Nephron (organoid): ENCODE measurements around the gene CELF4.

Experiments
- H3K27ac Mint-ChIP-seq, 3 experiments: 2 replicates each; pipeline ENCODE4 v1.8.0; 2020; ENCODE audit warnings: mixed read lengths in 3 of 3, mild to moderate bottlenecking in 2 of 3, moderate library complexity in 1 of 3
- H3K27me3 Mint-ChIP-seq: 2 replicates; pipeline ENCODE4 v1.8.0; 2021; ENCODE audit warnings: low read depth, mild to moderate bottlenecking, moderate library complexity, mixed read lengths
- H3K36me3 Mint-ChIP-seq: 2 replicates; pipeline ENCODE4 v1.8.0; 2020; ENCODE audit warnings: low read depth, mixed read lengths
- H3K4me1 Mint-ChIP-seq: 2 replicates; pipeline ENCODE4 v1.8.0; 2020; ENCODE audit warnings: mixed read lengths
- H3K4me3 Mint-ChIP-seq, 3 experiments: 2 replicates each; pipeline ENCODE4 v1.8.0; 2020; ENCODE audit warnings: mild to moderate bottlenecking in 3 of 3, mixed read lengths in 3 of 3, moderate library complexity in 2 of 3
- H3K9me3 Mint-ChIP-seq: 2 replicates; pipeline ENCODE4 v1.8.0; 2020; ENCODE audit warnings: mixed read lengths
- TF ChIP-seq, protein P1 (sequence below), 3 experiments: fragments of 200-600 bp; sonication (generic); IDR thresholded peaks; one replicate each; pipeline ENCODE4 v1.5.0; 2021; ENCODE audit warnings: antibody characterized with exemption in 3 of 3; ENCODE audit not compliant: unreplicated experiment in 3 of 3

The CELF4 gene

DNA sequence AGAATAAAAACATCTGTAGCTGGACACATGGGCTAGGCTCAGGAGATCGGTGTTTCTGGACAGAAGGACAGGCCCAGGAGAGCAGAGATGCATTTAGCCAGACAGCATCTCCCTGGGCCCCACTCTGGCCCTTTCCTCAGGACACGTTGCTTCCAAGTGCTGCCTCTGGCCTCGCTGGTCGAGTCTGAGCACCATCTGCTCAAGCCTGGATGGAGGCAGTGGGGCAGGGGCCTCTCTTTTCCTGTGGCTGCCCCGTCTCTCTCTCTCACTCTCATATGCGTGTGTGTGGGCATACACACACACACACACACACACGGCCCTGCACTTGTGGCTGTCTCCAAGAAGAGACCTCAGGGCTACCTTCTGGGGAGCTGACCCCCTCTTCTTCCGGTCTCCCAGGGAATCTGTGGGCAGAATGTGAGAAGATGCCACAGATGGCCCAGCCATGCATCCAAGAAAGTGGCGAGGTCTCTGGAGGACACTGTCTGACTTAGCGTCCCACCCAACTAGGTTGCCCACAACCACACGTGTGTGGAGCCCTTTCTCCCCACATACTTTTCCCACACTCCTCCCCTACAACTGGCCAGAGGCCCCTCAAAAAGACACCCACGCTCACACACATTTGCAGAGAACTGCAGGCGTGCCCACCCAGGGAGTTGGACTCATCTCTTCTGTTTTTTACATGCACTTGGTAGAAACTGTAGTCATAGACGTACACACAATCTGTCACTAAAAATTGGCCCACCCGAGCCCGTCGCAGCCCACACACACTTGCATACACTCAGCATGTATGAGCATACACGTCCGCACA is 19.9 kb downstream of the CELF4 start:
- Mint-ChIP-seq H3K27ac (no peak overlapping the region), H3K4me1 (peaks cover 13% of the 10 kb centered on the region), H3K4me3 (no peak overlapping the region)

DNA sequence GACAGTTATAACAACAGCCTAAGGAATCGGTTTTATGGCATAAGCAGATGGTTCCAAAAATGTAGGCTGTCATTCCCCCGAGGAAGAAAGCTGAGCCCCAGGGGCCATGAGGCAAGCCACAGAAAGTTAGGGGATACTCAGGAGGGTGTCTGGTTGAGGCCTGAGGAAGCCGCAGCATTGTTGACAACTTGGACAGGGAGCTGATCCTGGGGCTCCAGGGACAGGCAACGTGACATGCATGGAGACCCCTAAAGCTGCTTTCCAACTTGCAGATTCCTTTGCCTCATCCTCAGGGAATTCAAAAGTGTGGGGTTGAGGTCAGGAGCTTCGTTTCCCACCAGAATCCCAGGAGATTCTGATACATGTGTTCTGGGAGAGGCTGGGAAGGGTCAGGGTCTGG is 20.9 kb downstream of the CELF4 start:
- no peak overlapping the region for H3K27ac Mint-ChIP-seq
- no peaks in the 10 kb centered on the region for H3K36me3 Mint-ChIP-seq
- H3K9me3 Mint-ChIP-seq: no peaks in the 10 kb centered on the region
- TF ChIP-seq, protein P1, sequence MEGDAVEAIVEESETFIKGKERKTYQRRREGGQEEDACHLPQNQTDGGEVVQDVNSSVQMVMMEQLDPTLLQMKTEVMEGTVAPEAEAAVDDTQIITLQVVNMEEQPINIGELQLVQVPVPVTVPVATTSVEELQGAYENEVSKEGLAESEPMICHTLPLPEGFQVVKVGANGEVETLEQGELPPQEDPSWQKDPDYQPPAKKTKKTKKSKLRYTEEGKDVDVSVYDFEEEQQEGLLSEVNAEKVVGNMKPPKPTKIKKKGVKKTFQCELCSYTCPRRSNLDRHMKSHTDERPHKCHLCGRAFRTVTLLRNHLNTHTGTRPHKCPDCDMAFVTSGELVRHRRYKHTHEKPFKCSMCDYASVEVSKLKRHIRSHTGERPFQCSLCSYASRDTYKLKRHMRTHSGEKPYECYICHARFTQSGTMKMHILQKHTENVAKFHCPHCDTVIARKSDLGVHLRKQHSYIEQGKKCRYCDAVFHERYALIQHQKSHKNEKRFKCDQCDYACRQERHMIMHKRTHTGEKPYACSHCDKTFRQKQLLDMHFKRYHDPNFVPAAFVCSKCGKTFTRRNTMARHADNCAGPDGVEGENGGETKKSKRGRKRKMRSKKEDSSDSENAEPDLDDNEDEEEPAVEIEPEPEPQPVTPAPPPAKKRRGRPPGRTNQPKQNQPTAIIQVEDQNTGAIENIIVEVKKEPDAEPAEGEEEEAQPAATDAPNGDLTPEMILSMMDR (IDR thresholded peaks at IDR 0.05; ENCODE audit: unreplicated experiment in 3 of 3): no peak
- peaks cover 48% of the 10 kb centered on the region for H3K27me3 Mint-ChIP-seq
- no peak overlapping the region for H3K4me3 Mint-ChIP-seq
- peaks cover 13% of the 10 kb centered on the region for H3K4me1 Mint-ChIP-seq

More for the DNA sequence above, 19.9 kb downstream of the CELF4 start:
- TF ChIP-seq, protein P1 (IDR thresholded peaks at IDR 0.05; ENCODE audit: unreplicated experiment in 3 of 3): no peak
- Mint-ChIP-seq H3K36me3 (no peaks in the 10 kb centered on the region), H3K9me3 (no peaks in the 10 kb centered on the region), H3K27me3 (peaks cover 46% of the 10 kb centered on the region)

DNA sequence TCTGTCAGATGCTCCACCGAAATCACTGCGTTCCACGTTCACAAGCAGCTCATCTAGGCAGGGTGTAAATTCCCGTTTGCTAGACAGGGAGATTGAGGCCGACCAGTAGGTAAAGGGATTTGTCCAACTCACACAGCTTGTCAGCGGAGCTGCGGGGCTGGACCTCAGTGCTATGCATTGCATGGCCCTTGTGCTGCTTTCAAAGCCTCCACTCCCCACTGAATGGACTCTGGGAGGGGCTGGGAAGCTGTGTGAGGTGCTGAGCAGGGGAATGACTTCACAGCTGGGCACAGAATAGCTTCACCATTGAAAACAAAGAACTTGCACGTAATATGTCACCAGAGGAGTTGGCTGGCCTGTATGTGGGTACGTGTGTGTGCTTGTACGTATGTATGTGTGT is 21.4 kb downstream of the CELF4 start:
- TF ChIP-seq, protein P1 (IDR thresholded peaks at IDR 0.05; ENCODE audit: unreplicated experiment in 3 of 3): no peak
- H3K27me3 Mint-ChIP-seq: peaks cover 53% of the 10 kb centered on the region
- H3K27ac Mint-ChIP-seq: no peak overlapping the region
- no peaks in the 10 kb centered on the region for H3K36me3 Mint-ChIP-seq
- peaks cover 13% of the 10 kb centered on the region for H3K4me1 Mint-ChIP-seq
- H3K4me3 Mint-ChIP-seq: no peak overlapping the region
- no peaks in the 10 kb centered on the region for H3K9me3 Mint-ChIP-seq

DNA sequence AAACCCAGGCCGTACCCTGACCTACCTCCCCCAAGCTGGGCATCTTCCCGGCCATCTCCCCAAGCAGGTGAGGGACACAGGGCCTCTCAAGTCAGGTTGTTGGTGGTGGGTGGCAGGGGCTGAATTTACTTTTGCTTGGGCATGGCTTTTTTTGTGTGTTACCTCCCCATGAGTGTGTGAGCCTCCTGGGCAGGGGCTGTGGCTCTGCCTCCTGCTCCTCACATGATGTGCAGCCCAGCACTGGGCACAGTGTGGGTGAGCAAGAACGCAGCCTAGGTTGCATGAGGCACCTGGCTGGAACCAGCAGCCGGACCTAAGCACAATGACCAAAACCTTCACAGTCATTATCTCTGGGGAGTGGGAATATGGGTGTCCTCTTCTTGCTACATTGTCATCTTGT is 22.3 kb downstream of the CELF4 start:
- no peaks in the 10 kb centered on the region for H3K36me3 Mint-ChIP-seq
- no peak overlapping the region for H3K27ac Mint-ChIP-seq
- H3K9me3 Mint-ChIP-seq: no peaks in the 10 kb centered on the region
- H3K4me3 Mint-ChIP-seq: no peak overlapping the region
- TF ChIP-seq, protein P1 (IDR thresholded peaks at IDR 0.05; ENCODE audit: unreplicated experiment in 3 of 3): no peak
- H3K4me1 Mint-ChIP-seq: peaks cover 20% of the 10 kb centered on the region
- peaks cover 62% of the 10 kb centered on the region for H3K27me3 Mint-ChIP-seq

DNA sequence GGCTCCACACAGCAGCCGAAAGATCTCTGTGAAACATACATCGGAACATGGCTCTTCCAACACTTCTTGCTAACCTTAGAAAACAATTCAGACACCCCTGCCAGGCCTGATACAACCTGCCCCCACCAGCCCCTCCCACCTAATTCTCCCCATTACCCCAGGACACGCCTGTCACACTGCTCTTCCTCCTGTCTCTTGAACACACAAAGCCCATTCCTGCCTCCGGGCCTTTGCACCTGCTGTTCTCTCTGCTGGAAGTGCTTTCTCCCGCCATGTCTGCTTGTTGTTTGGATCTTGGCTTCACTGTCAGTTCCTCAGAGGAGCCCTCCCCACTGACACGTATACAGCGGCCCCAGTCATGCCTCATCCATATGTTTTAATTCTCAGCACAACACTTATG is 24.1 kb downstream of the CELF4 start:
- peaks cover 16% of the 10 kb centered on the region for H3K4me1 Mint-ChIP-seq
- H3K4me3 Mint-ChIP-seq: no peak overlapping the region
- H3K27ac Mint-ChIP-seq: no peak overlapping the region
- TF ChIP-seq, protein P1 (IDR thresholded peaks at IDR 0.05; ENCODE audit: unreplicated experiment in 3 of 3): no peak
- H3K9me3 Mint-ChIP-seq: no peaks in the 10 kb centered on the region
- peaks cover 65% of the 10 kb centered on the region for H3K27me3 Mint-ChIP-seq
- no peaks in the 10 kb centered on the region for H3K36me3 Mint-ChIP-seq
